IPS DF 4.7 (cell line): ENCODE results near the gene CDH5.

Experiments
- DNase-seq: peaks from one replicate; pipeline ENCODE4 v3.0.0-alpha.2; 2013; ENCODE audit warnings: low spot score; ENCODE audit errors: extremely low read depth

The CDH5 gene

DNA sequence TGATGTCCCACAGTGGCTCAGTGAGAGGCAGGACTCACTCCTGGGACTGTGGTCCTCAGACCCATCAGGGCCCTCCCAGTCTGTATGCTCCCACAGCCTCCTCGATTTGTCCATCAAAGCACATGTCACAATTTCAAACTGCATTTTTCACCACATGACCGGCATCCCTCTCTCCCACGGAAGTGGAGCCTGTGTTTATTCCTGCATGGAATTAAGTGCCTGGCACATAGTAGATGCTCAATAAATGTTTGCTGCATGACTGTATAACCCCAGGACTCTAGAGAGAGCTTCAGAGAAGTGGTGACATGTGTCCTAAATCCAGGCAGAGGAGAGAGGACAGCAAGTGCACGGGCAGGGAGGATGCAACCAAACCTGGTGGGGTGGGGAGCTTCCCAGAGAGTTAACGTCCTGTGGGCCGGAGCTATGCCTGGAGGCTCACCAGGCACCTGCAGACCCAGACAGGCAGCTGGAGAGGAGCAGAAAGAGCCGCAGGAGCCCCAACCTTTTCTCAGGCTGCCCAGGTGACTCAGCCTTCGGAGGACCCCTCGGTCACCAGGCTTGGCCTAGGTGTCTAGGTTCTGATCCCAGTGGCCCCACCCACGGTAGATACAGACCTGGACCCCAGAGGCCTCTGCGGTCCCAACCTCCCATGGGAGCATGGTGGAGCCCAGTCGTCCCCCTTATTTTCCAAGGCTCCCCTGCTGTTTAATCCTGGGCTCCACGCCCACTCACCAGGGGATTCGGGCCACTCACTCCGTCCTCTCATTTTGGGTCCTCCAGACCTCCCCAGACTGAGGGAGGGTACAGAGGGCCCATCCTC lies 5.8 kb downstream of the CDH5 start:
- no peak for DNase-seq

DNA sequence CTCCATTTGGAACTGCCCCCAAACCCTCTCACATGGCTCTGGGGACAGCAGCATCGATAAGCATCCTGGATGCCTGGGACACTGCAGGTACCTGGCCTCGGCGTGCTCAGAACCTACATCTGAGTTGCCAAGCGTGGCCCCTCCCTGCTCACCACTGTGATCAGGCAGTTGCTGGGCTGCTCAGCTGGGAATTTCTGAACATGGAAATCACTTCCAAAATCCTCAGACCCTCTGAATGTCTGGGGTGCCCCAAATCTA lies 6.3 kb downstream of the CDH5 start:
- no peak for DNase-seq

DNA sequence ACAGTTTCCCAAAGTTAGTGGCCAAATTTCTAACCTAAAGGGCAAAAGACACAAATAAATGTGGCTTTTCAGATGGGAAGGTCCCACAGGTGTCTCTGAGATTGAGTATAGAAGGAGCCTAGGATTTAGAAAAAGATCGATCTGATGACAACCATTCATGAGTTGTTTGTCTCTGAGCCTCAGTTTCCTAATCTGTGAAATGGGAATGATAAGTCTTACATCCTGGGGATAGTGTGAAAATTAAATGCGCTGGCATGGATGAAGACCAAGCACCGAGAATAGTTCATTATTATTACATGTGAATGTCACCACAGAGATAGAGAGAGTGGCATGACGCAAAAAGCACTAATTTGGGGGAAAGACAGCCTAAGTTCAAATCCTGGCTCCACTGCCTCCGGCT lies 7.2 kb downstream of the CDH5 start:
- no peak for DNase-seq

- no peak for DNase-seq
These were observed 7.7 kb downstream of the CDH5 start for GRCh38 chr16:66374176-66374575.

- no peak for DNase-seq
These were observed 9.0 kb downstream of the CDH5 start for GRCh38 chr16:66375451-66375850.

DNA sequence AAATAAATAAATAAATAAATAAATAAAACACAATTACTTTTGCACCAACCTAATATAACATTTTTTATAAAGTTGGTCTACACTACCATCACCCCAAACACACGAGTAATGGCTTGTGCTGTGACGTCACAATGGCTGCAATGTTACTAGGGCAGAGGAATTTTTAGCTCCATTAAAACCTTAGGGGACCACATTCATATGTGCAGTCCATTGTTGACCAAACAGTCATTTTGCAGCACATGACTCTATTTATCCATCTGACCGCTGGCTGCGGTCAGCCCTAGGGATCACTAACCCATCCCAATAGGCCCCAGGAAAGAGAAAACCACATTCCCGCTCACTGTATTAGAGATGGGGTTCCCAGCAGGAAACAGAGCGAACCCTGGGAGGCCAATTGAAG lies 9.6 kb downstream of the CDH5 start:
- DNase-seq: no peak

DNA sequence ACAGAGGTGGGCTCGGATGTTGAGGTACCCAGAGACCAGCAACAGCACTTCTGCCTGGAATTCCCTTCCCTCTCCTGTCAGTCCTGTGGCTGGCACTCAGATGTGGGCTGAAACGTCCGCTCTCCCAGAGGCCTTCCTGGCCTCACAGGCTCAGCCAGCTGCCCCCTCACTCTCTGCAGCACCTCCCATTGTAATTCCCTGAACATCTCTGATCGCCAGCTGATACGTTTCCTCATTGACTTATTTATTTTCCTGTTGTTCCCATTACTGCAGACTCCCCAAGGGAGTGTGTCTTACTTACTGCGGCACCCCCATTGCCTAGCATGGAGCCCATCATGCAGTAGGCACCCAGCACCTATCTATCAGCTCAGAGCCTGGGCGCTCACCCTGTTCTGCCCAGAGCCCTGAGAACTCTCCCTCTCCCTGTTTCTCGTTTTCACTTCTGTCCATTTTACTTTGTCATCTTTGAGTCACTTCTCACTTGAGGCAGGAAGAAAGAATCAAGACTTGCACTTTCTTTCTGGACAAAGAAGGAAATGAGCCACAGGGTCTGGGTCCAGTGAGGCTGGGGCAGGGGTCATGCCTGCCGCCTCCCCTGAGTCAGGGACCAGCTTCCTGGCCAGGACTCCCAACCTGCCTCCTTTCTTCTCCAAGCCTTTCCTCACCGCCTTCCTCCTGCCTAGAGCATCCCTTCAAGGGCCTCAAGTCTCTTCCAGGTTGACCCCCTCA lies 10.2 kb downstream of the CDH5 start:
- DNase-seq: no peak

GRCh38 chr16:66377324-66377723 lies 10.8 kb downstream of the CDH5 start:
- no peak for DNase-seq

GRCh38 chr16:66378741-66379570 lies 12.5 kb downstream of the CDH5 start:
- DNase-seq: no peak

DNA sequence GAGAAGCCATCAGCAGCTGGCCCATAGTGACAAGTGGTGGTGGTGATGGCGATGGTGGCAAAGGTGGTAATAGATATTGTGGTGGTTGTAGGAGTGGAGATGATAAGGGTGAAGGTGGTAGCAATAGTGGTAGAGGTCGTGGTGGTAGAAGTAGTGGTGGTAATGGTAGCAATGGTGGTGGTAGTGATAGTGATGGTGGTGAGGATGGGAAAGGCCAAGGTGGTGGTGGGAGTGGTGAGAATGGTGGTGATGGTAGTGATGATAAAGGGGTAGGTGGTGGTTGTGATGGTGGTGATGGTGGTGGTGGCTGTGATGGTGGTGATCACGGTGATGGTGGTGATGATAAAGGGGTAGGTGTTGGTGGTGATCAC lies 13.1 kb downstream of the CDH5 start:
- DNase-seq: no peak

DNA sequence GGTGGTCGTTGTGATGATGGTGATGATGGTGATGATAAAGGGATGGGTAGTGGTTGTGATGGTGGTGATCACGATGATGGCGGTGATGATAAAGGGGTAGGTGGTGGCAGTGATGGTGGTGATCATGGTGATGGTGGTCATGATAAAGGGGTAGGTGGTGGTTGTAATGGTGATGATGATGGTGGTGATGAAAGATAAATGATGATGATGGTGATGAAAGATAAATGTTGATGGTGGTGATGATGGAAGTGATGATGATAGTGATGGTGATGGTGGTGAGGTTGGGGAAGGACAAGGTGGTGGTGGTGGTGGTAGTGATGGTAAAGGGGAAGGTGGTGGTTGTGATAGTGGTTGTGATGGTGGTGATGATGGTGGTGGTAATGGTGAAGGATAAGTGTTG lies 13.9 kb downstream of the CDH5 start:
- DNase-seq: no peak

- no peak for DNase-seq
These were observed 15.2 kb downstream of the CDH5 start for GRCh38 chr16:66381585-66382170.

GRCh38 chr16:66382171-66382965 lies 15.9 kb downstream of the CDH5 start:
- DNase-seq: no peak

GRCh38 chr16:66382966-66383299 lies 16.4 kb downstream of the CDH5 start:
- DNase-seq: no peak

GRCh38 chr16:66383551-66383950 lies 17.1 kb downstream of the CDH5 start:
- no peak for DNase-seq

- no peak for DNase-seq
These were observed 18.9 kb downstream of the CDH5 start for GRCh38 chr16:66385415-66385814.

DNA sequence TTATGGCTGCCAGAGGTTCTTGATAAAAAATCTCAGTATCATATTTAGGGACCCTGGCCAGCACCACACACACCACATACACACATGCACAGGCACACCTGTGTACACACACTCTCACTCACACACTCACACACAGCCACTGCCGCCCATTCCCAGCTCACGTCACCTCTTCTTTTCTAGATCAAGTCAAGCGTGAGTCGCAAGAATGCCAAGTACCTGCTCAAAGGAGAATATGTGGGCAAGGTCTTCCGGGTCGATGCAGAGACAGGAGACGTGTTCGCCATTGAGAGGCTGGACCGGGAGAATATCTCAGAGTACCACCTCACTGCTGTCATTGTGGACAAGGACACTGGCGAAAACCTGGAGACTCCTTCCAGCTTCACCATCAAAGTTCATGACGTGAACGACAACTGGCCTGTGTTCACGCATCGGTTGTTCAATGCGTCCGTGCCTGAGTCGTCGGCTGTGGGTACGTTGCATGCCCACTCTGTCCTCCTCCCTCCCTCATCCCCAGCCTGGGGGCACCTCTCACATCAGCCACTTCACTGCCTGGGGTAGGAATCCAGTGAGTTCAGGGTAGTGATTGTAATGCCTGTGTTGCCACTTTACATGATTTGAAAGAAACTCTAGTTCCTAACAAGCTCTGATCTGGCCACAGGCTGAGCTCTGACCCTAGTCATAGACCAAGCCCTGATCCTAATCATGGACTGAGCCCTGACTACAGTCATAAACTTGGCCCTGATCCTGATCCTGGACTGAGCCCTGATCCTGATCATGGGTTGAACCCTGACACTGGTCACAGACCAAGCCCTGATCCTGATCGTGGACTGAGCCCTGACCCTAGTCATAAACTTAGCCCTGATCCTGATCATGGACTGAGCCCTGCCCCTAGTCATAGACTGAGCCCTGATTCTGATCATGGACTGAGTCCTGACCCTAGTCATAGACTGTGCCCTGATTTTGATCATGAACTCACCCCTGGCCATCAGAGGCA lies 20.4 kb downstream of the CDH5 start:
- DNase-seq: no peak

- DNase-seq: no peak
These were observed 21.4 kb downstream of the CDH5 start for GRCh38 chr16:66387817-66388332.

GRCh38 chr16:66388350-66389139 lies 22.1 kb downstream of the CDH5 start:
- no peak for DNase-seq
